HG03354 (cell line): Measurements from ENCODE around the gene RNF223.
A peak's percentile ranks its signal among the peaks of the same experiment; 100 is the strongest.

Experiments used
- ATAC-seq: cut with Tn5 transposase; IDR thresholded peaks from one replicate; pipeline ENCODE4 v1.9.1; 2021; ENCODE audit warnings: mild to moderate bottlenecking; ENCODE audit not compliant: unreplicated experiment, poor library complexity, severe bottlenecking

The RNF223 gene

GRCh38 chr1:1051127-1051810 lies 22.8 kb downstream of the RNF223 start:
- ATAC-seq: no peak

- no peak for ATAC-seq
Observed at GRCh38 chr1:1050577-1051052, 23.5 kb downstream of the RNF223 start.

- ATAC-seq: no peak
Observed at GRCh38 chr1:1049318-1050165, 24.6 kb downstream of the RNF223 start.

- ATAC-seq: no peak
Observed at GRCh38 chr1:1048765-1049164, 25.3 kb downstream of the RNF223 start.

- no peak for ATAC-seq
Observed at GRCh38 chr1:1047963-1048362, 26.1 kb downstream of the RNF223 start.

GRCh38 chr1:1047407-1047806 lies 26.7 kb downstream of the RNF223 start:
- no peak for ATAC-seq

GRCh38 chr1:1046767-1047166 lies 27.3 kb downstream of the RNF223 start:
- ATAC-seq: no peak

GRCh38 chr1:1046243-1046642 lies 27.9 kb downstream of the RNF223 start:
- ATAC-seq: no peak

GRCh38 chr1:1045129-1045528 lies 29.0 kb downstream of the RNF223 start:
- no peak for ATAC-seq

- no peak for ATAC-seq
Observed at GRCh38 chr1:1044455-1045078, 29.5 kb downstream of the RNF223 start.

GRCh38 chr1:1043921-1044320 lies 30.2 kb downstream of the RNF223 start:
- ATAC-seq: no peak

GRCh38 chr1:1043411-1043810 lies 30.7 kb downstream of the RNF223 start:
- no peak for ATAC-seq

- ATAC-seq: no peak
Observed at GRCh38 chr1:1042835-1043234, 31.3 kb downstream of the RNF223 start.

- ATAC-seq: no peak
Observed at GRCh38 chr1:1041873-1042272, 32.2 kb downstream of the RNF223 start.

- ATAC-seq: no peak
Observed at GRCh38 chr1:1041092-1041523, 33.0 kb downstream of the RNF223 start.

- peak; percentile 63 for ATAC-seq
Observed at GRCh38 chr1:1040004-1040991, 33.8 kb downstream of the RNF223 start.

- no peak for ATAC-seq
Observed at GRCh38 chr1:1039145-1039910, 34.8 kb downstream of the RNF223 start.

- peak; percentile 34 for ATAC-seq
Observed at GRCh38 chr1:1038694-1039093, 35.4 kb downstream of the RNF223 start.
